ENCODE measurements around the gene CAPN8. TPM values are rescaled to one million over a fixed set of nuclear protein-coding genes. Genes with fewer than 3 reads are reported as not detected.

Gene CAPN8
- total and polyA plus RNA-seq, 2 donors from 2014 or later = 0.84 to 56.1 TPM

DNA sequence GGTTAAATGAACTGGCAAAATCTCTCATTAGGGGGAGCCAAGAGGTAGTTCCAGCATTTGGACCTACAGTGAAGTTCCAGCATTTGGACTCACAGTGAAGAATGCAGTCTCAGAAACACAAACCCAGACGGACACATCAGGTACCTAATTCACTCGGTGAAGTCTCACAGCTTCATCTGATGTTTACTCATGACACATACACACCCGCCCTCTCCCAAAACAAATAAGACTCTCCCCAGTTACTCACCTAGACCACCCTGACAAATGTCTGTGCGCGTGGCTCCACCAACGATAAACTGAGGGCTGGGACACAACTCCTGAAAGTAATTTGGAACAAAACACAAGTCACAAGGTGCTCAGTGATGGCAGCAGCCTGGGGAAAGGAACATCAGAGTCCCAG is 11.4 kb downstream of the CAPN8 start:
- no peaks in the 10 kb centered on the region for H3K4me1 ChIP-seq (ENCODE audit: control insufficient read depth in 2 of 3, insufficient read depth in 2 of 3, low read depth in 1 of 3, low read length in 3 of 3)
- TF ChIP-seq, protein P1, sequence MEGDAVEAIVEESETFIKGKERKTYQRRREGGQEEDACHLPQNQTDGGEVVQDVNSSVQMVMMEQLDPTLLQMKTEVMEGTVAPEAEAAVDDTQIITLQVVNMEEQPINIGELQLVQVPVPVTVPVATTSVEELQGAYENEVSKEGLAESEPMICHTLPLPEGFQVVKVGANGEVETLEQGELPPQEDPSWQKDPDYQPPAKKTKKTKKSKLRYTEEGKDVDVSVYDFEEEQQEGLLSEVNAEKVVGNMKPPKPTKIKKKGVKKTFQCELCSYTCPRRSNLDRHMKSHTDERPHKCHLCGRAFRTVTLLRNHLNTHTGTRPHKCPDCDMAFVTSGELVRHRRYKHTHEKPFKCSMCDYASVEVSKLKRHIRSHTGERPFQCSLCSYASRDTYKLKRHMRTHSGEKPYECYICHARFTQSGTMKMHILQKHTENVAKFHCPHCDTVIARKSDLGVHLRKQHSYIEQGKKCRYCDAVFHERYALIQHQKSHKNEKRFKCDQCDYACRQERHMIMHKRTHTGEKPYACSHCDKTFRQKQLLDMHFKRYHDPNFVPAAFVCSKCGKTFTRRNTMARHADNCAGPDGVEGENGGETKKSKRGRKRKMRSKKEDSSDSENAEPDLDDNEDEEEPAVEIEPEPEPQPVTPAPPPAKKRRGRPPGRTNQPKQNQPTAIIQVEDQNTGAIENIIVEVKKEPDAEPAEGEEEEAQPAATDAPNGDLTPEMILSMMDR (IDR thresholded peaks at IDR 0.05; ENCODE audit: borderline replicate concordance, extremely low read depth, insufficient read depth) = no peak
- no peaks in the 10 kb centered on the region for H3K9me3 ChIP-seq (ENCODE audit: control insufficient read depth in 2 of 3, insufficient read depth in 1 of 3, low read length in 3 of 3)
- no peaks in the 10 kb centered on the region for H3K36me3 ChIP-seq (ENCODE audit: control insufficient read depth in 2 of 3, insufficient read depth in 3 of 3, low read length in 3 of 3)
- no peak overlapping the region for H3K27ac ChIP-seq (ENCODE audit: low read depth in 2 of 2, low read length in 2 of 2)
- intact Hi-C loops (cut with DNase I) = no loop called here
- no peaks in the 10 kb centered on the region for H3K27me3 ChIP-seq (ENCODE audit: control insufficient read depth, insufficient read depth, low read length)
- H3K4me3 ChIP-seq (ENCODE audit: low read length in 3 of 3) = no peak overlapping the region
- no peak for FAIRE-seq
- DNase-seq = no peak
- no peak overlapping the region for H3K9ac ChIP-seq (ENCODE audit: low read length in 3 of 3)

DNA sequence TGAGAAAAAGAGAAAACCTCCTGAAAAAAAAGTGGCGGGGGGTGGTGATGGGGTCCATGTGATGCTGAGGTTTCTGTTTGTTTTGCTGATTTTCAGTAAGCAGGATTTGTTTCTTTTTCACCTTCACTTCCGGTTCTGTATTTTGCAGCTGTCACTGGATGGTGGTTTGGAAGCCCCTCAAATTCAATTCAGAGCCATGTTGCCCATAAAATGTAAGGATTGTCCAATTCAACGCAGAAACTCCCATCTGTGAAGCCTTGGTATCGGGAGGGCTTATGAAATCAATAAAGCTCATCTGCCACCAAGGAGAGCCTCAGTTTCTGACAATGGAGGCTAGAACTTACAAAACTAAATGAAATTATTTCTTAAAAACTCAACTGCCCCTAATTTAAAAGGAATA is 12.1 kb downstream of the CAPN8 start:
- no peak for DNase-seq
- no peak for FAIRE-seq
- Histone ChIP-seq H3K9ac (ENCODE audit: low read length in 3 of 3) (no peak overlapping the region), H3K4me3 (ENCODE audit: low read length in 3 of 3) (no peak overlapping the region), H3K9me3 (ENCODE audit: control insufficient read depth in 2 of 3, insufficient read depth in 1 of 3, low read length in 3 of 3) (no peaks in the 10 kb centered on the region), H3K4me1 (ENCODE audit: control insufficient read depth in 2 of 3, insufficient read depth in 2 of 3, low read depth in 1 of 3, low read length in 3 of 3) (no peaks in the 10 kb centered on the region), H3K27me3 (ENCODE audit: control insufficient read depth, insufficient read depth, low read length) (no peaks in the 10 kb centered on the region), H3K36me3 (ENCODE audit: control insufficient read depth in 2 of 3, insufficient read depth in 3 of 3, low read length in 3 of 3) (no peaks in the 10 kb centered on the region), H3K27ac (ENCODE audit: low read depth in 2 of 2, low read length in 2 of 2) (no peak overlapping the region)
- intact Hi-C loops (cut with DNase I) = no loop called here
- TF ChIP-seq, protein P1 (IDR thresholded peaks at IDR 0.05; ENCODE audit: borderline replicate concordance, extremely low read depth, insufficient read depth) = no peak

DNA sequence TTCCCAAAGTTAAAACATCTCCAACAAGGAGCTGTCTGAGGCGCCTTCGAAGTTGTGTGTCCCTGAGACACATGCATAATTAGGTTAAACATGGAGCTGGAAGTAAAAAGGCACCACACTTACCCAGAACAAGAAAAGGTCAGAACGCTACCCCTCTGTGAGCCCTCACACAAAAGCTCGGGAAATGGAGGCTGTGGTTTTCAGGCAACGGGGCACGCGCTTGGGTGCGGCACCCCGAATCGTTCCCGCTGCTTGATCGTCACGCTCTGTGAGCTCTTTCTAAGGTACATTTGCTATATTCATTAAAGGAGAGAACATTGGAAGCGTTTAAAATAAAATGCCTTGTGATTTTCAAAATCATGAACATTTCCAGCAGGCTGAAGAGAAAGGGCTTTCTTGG is 12.5 kb downstream of the CAPN8 start:
- no peak overlapping the region for H3K27ac ChIP-seq (ENCODE audit: low read depth in 2 of 2, low read length in 2 of 2)
- no peak overlapping the region for H3K4me3 ChIP-seq (ENCODE audit: low read length in 3 of 3)
- TF ChIP-seq, protein P1 (IDR thresholded peaks at IDR 0.05; ENCODE audit: borderline replicate concordance, extremely low read depth, insufficient read depth) = no peak
- no peak overlapping the region for H3K9ac ChIP-seq (ENCODE audit: low read length in 3 of 3)
- no peaks in the 10 kb centered on the region for H3K36me3 ChIP-seq (ENCODE audit: control insufficient read depth in 2 of 3, insufficient read depth in 3 of 3, low read length in 3 of 3)
- FAIRE-seq (no peak), DNase-seq (peak in 1 of 5 donors; percentile 6)
- H3K27me3 ChIP-seq (ENCODE audit: control insufficient read depth, insufficient read depth, low read length) = no peaks in the 10 kb centered on the region
- intact Hi-C loops (cut with DNase I) = no loop called here
- H3K9me3 ChIP-seq (ENCODE audit: control insufficient read depth in 2 of 3, insufficient read depth in 1 of 3, low read length in 3 of 3) = no peaks in the 10 kb centered on the region
- no peaks in the 10 kb centered on the region for H3K4me1 ChIP-seq (ENCODE audit: control insufficient read depth in 2 of 3, insufficient read depth in 2 of 3, low read depth in 1 of 3, low read length in 3 of 3)

DNA sequence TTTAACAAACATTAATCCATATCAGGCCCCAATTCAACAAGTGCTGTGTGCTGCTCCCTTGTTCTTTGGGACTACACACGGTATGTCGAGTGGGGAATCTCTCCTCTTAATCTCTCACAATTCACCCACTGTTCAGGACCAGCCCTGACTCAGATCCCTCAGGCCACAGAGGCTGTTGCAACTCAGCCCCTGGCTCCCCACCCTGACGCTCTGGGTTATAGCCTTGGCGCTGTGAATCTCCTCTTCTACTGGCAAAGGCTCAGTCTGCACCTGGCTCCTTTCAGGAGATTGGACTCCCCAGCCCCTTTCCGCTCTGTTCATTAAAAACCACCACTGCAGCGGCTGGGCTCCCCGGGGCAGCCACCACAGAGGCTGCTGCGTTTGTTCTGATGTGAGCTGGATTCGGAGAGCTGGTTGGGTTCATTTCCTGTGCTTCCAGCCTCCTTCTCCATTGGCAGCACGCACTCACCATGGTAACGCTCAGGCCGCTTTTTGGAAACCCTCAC is 13.0 kb downstream of the CAPN8 start:
- intact Hi-C loops (cut with DNase I) = no loop called here
- TF ChIP-seq, protein P1 (IDR thresholded peaks at IDR 0.05; ENCODE audit: borderline replicate concordance, extremely low read depth, insufficient read depth) = no peak
- DNase-seq (peak in 3 of 5 donors; percentile 19 to 44 (median 25)), FAIRE-seq (no peak)
- H3K4me3 ChIP-seq (ENCODE audit: low read length in 3 of 3) = no peak overlapping the region
- H3K36me3 ChIP-seq (ENCODE audit: control insufficient read depth in 2 of 3, insufficient read depth in 3 of 3, low read length in 3 of 3) = no peaks in the 10 kb centered on the region
- H3K9me3 ChIP-seq (ENCODE audit: control insufficient read depth in 2 of 3, insufficient read depth in 1 of 3, low read length in 3 of 3) = no peaks in the 10 kb centered on the region
- H3K27me3 ChIP-seq (ENCODE audit: control insufficient read depth, insufficient read depth, low read length) = no peaks in the 10 kb centered on the region
- H3K27ac ChIP-seq (ENCODE audit: low read depth in 2 of 2, low read length in 2 of 2) = no peak overlapping the region
- no peaks in the 10 kb centered on the region for H3K4me1 ChIP-seq (ENCODE audit: control insufficient read depth in 2 of 3, insufficient read depth in 2 of 3, low read depth in 1 of 3, low read length in 3 of 3)
- no peak overlapping the region for H3K9ac ChIP-seq (ENCODE audit: low read length in 3 of 3)
